ENCODE results near the gene MAGEB3. TPM values are rescaled to one million over a fixed set of nuclear protein-coding genes. Genes with fewer than 3 reads are reported as not detected.

The MAGEB3 gene
- total RNA-seq, 1 donor from 2014 or later = 0.31 TPM

DNA sequence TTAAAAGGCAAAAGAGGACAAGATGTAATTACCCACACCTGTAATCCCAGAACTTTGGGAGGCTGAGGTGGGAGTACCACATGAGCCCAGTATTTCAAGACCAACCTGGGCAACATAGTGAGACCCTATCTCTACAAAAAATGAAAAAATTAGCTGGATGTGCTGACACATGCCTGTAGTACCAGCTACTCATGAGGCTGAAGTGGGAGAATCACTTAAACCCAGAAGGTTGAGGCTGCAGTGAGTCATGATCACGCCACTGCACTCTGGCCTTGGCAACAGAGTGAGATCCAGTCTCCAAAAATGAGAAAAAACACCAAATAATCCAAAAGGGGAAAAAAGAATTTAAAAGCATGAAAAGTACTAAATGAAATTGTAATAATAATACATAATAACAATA, 47.9 kb downstream of the MAGEB3 start:
- TF ChIP-seq, protein P1, sequence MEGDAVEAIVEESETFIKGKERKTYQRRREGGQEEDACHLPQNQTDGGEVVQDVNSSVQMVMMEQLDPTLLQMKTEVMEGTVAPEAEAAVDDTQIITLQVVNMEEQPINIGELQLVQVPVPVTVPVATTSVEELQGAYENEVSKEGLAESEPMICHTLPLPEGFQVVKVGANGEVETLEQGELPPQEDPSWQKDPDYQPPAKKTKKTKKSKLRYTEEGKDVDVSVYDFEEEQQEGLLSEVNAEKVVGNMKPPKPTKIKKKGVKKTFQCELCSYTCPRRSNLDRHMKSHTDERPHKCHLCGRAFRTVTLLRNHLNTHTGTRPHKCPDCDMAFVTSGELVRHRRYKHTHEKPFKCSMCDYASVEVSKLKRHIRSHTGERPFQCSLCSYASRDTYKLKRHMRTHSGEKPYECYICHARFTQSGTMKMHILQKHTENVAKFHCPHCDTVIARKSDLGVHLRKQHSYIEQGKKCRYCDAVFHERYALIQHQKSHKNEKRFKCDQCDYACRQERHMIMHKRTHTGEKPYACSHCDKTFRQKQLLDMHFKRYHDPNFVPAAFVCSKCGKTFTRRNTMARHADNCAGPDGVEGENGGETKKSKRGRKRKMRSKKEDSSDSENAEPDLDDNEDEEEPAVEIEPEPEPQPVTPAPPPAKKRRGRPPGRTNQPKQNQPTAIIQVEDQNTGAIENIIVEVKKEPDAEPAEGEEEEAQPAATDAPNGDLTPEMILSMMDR (IDR thresholded peaks at IDR 0.05; ENCODE audit: unreplicated experiment) = no peak
- H3K36me3 Mint-ChIP-seq = no peaks in the 10 kb centered on the region

DNA sequence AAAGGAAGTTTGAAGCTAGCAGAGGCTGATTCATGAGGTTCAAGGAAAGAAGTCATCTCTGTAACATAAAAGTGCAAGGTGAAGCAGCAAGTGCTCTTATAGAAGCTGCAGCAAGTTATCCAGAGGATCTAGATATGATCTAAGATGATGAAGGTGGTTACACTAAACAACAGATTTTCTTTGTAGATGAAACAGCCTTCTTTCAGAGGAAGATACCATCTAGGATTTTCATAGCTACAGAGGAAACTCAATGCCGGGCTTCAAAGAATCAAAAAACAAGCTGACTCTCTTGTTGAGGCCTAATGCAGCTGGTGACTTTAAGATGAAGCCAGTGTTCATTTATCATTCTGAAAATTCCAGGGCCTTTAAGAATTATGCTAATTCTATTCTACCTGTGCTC, 50.0 kb downstream of the MAGEB3 start:
- no peak for DNase-seq (ENCODE audit: low spot score in 2 of 2, unreplicated experiment in 2 of 2)
- no peaks in the 10 kb centered on the region for H3K27me3 Mint-ChIP-seq (ENCODE audit: low read depth)
- no peaks in the 10 kb centered on the region for H3K36me3 Mint-ChIP-seq
- H3K4me1 Mint-ChIP-seq = peaks cover 11% of the 10 kb centered on the region
- TF ChIP-seq, protein P1 (IDR thresholded peaks at IDR 0.05; ENCODE audit: unreplicated experiment) = no peak
- H3K9me3 Mint-ChIP-seq = no peaks in the 10 kb centered on the region
- no peak overlapping the region for H3K27ac Mint-ChIP-seq
- H3K4me3 Mint-ChIP-seq = no peak overlapping the region

More for the DNA sequence above, 47.9 kb downstream of the MAGEB3 start:
- Mint-ChIP-seq H3K27me3 (ENCODE audit: low read depth) (no peaks in the 10 kb centered on the region), H3K4me1 (peaks cover 7% of the 10 kb centered on the region), H3K27ac (no peak overlapping the region), H3K9me3 (no peaks in the 10 kb centered on the region), H3K4me3 (no peak overlapping the region)
- no peak for DNase-seq (ENCODE audit: low spot score in 2 of 2, unreplicated experiment in 2 of 2)

DNA sequence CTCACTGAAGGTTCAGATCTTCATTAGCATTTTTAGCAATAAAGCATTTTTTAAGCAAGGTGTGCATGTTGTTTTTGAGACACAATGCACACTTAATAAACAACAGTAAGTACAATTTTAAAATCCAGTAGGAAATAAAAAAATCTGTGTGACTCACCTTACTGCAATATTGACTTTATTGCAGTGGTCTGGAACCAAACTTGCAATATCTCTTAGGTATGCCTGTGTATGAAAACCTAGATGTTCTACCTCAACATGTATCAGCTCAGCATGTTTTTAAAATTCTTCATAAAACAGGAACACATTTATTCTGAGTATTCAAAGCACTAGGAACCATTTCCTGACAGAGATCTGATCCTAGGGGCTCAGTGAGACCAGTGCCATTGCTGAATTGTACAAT, 52.1 kb downstream of the MAGEB3 start:
- DNase-seq (ENCODE audit: low spot score in 2 of 2, unreplicated experiment in 2 of 2) = no peak
- Mint-ChIP-seq H3K9me3 (no peaks in the 10 kb centered on the region), H3K36me3 (no peaks in the 10 kb centered on the region), H3K27ac (no peak overlapping the region), H3K4me3 (no peak overlapping the region), H3K4me1 (peaks cover 4% of the 10 kb centered on the region), H3K27me3 (ENCODE audit: low read depth) (no peaks in the 10 kb centered on the region)
- TF ChIP-seq, protein P1 (IDR thresholded peaks at IDR 0.05; ENCODE audit: unreplicated experiment) = no peak

DNA sequence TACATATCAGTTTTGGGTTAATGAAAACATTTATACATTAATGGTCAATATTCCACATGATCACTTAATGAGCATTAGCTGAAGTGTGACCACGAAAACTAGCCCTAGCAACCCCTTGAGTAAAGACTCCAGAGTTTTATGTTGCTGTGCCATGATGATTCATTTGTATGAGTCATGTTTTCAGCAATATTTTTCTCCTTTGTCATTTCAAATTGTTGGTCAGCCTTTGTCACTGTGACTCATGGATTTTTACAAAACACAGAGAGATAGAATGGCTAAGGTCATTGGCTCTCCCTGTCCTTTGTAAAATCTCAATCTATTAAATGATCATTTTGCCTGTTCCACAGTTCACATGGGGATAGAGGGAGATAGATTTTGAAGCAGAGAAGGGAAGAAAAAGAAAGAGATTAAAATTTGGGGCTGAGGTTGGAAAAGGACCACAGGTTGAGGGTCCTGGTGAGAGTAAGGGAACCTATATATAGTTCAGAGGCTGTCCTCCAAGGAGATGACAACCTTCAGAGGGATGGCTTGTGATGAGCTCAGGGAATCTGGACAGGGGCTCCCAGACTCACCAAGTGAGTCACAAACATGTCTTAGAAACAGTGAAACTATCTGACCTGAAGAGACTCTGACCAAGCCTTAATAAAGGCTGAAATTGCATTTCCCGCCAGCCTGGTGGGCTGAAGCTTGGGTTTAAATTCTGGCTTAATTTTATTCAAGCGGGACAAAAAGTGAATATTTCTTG, 53.2 kb downstream of the MAGEB3 start:
- Mint-ChIP-seq H3K27me3 (ENCODE audit: low read depth) (no peaks in the 10 kb centered on the region), H3K9me3 (peaks cover 3% of the 10 kb centered on the region), H3K4me1 (peaks cover 4% of the 10 kb centered on the region), H3K36me3 (no peaks in the 10 kb centered on the region), H3K4me3 (no peak overlapping the region), H3K27ac (peak overlapping the region; percentile 1)
- TF ChIP-seq, protein P1 (IDR thresholded peaks at IDR 0.05; ENCODE audit: unreplicated experiment) = no peak
- DNase-seq (ENCODE audit: low spot score in 2 of 2, unreplicated experiment in 2 of 2) = no peak

Other genes with a start within 250 kb of the MAGEB3 start
- not detected in 3 replicates for gene MAGEB2, start 15.1 kb upstream of the MAGEB3 start, total RNA-seq
- not detected in 3 replicates for gene MAGEB4, start 11.3 kb downstream of the MAGEB3 start, total RNA-seq
- gene MAGEB1, start 16.5 kb downstream of the MAGEB3 start, total RNA-seq = not detected in 3 replicates
- 1.2 to 1.8 TPM (median 1.3 TPM) in 3 replicates for gene NR0B1, start 78.7 kb downstream of the MAGEB3 start, total RNA-seq